AG04450 (cell line): ENCODE measurements around the gene FOSL2. TPM values are rescaled to one million over a fixed set of nuclear protein-coding genes. Genes with fewer than 3 reads are reported as not detected.

Source experiments
- CTCF ChIA-PET: fragments of 300-600, 350-600 bp; formaldehyde crosslinking; extraction: SDS; loops from one replicate; lab custom pipeline; 2022; ENCODE audit warnings: antibody characterized with exemption, inconsistent platforms; lab: Charles Lee
- POLR2A ChIA-PET: fragments of 350-600 bp; formaldehyde crosslinking; extraction: SDS; loops from one replicate; lab custom pipeline; 2021; ENCODE audit warnings: antibody characterized with exemption, inconsistent platforms; lab: Yijun Ruan, JAX
- DNase-seq: peaks from one replicate; pipeline ENCODE4 v3.0.0-alpha.2; 2011; ENCODE audit warnings: low read depth, low spot score
- H3K27ac ChIP-seq: one replicate; pipeline ENCODE4 v1.5.1; 2012; ENCODE audit warnings: low read depth, low read length, control low read depth
- H3K27me3 ChIP-seq: one replicate; pipeline ENCODE4 v1.6.0; 2012; ENCODE audit warnings: low read length; ENCODE audit not compliant: control insufficient read depth, insufficient read depth
- H3K4me3 ChIP-seq: 2 replicates; pipeline ENCODE4 v1.5.1; 2011; ENCODE audit warnings: mild to moderate bottlenecking, low read depth, low read length, control low read depth
- H3K9me3 ChIP-seq: 2 replicates; pipeline ENCODE4 v1.5.1; 2012; ENCODE audit warnings: low read length; ENCODE audit not compliant: control insufficient read depth, insufficient read depth
- polyA minus RNA-seq: library from RNA; depleted of rRNA, polyadenylated mRNA; stranded (reverse); fragments of >200 nt; gene quantifications from 2 replicates; pipeline ENCODE4 v1.2.3, GENCODE V29; 2011; rRNA and poly(A)+ RNA removed
- polyA plus RNA-seq: library from polyadenylated mRNA; depleted of rRNA; stranded (reverse); fragments of >200 nt; gene quantifications from 2 replicates; pipeline ENCODE4 v1.2.3, GENCODE V29; 2011; rRNA removed
- TF ChIP-seq, protein P1 (sequence below): IDR thresholded peaks from 2 replicates; pipeline ENCODE4 v1.5.1; 2011; ENCODE audit warnings: low read depth, low read length, control low read depth, inconsistent platforms

The FOSL2 gene
- polyA plus RNA-seq (45.3 and 50.3 TPM in 2 replicates), polyA minus RNA-seq (105 and 117 TPM in 2 replicates)

DNA sequence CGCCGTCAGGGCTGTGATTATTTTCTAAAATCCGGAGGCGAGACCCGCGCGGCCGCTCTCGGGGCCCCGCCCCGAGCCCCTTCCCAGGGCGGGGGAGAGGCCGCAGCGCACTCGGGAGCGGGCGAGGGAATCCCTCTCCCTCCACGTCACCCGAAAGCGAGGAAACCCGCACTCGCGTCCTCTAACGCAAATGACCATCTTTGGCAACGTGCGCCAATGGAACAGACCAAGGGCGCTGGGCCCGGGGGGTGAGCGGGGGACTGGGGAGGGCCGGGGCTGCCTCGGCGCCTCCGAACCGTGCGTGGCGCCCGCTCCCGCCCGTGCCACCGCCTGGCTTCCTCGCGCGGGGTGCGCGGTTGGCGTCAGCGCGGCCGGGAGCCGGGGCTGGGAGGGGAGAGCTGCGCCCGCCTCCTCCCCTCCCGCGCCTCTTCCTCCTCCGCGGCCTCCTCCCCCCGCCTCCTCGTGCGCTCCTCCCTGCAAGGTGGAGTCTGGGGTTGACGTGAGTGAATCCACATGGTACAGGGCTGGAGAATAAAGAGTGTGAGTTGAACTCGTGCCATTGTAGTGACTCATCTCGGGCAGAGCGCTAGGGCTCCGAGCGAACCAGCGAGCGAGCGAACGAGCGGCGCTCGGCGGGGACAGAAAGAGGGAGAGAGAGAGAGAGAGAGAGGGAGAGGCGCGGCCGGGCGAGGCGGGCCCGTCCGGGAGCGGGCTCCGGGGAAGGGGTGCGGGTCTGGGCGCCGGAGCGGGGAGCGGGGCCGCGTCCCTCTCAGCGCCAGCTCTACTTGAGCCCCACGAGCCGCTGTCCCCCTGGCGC, at the start of gene FOSL2:
Gene FOSL2 (plus strand): TSS at position 562 of the 817 bp plus-strand sequence. CDS start 863 bp downstream, outside the sequence.
- no peaks in the 10 kb centered on the region for H3K27me3 ChIP-seq
- DNase-seq = peak; percentile 100
- TF ChIP-seq, protein P1, sequence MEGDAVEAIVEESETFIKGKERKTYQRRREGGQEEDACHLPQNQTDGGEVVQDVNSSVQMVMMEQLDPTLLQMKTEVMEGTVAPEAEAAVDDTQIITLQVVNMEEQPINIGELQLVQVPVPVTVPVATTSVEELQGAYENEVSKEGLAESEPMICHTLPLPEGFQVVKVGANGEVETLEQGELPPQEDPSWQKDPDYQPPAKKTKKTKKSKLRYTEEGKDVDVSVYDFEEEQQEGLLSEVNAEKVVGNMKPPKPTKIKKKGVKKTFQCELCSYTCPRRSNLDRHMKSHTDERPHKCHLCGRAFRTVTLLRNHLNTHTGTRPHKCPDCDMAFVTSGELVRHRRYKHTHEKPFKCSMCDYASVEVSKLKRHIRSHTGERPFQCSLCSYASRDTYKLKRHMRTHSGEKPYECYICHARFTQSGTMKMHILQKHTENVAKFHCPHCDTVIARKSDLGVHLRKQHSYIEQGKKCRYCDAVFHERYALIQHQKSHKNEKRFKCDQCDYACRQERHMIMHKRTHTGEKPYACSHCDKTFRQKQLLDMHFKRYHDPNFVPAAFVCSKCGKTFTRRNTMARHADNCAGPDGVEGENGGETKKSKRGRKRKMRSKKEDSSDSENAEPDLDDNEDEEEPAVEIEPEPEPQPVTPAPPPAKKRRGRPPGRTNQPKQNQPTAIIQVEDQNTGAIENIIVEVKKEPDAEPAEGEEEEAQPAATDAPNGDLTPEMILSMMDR = peak; percentile 8; the same call in 1 of the 2 replicates
- no peaks in the 10 kb centered on the region; the same call in 1 of the 2 replicates for H3K9me3 ChIP-seq
- peak within 1 kb of the TSS; percentile 74 for H3K4me3 ChIP-seq
- CTCF ChIA-PET = interaction anchor here (1.3 to 1.4 kb wide), 2 partner anchors 670 to 709 kb away, joined by 3 to 4 read pairs; no protein-coding TSS in a partner anchor
- POLR2A ChIA-PET = interaction anchor here (0.7 to 2.2 kb wide), 11 partner anchors 10 to 689 kb away, joined by 3 to 12 read pairs (median 4); no protein-coding TSS in a partner anchor
- H3K27ac ChIP-seq = peak within 1 kb of the TSS; percentile 99

DNA sequence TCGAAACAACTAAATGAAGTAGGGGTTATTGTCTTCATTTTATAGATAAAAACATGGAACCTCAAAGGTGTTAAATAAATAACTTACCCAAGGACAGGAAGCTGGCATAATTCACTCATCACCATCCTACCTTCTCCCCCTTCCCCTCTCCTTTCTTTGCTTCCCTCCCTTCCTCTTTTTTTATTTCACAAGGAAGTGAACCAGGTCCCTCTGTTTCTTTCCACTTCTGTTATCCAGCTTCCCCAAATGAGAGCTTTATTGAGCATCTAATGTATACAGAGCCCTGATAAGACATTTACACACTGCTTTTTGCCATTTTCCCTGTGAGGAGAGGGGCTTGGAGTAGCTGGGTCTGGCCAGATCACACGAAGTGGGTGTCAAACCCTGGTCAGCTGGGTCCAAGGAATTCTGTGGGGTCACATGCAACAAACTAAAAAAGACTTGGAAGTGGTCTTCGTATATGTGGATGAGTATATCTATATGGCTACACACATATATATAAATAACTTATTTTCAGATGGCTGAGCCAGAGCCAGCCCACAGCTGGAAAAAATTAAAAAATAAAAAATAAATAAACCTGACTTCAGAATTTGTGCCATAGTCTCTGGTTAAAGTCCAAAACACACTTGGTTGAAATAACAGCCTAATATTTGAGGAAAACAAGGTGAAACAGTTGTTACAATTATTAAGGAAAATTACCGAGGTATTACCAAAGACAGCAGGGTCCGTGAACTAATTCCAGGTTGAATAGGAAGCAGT, 49.3 kb upstream of the FOSL2 start:
- ChIA-PET POLR2A (interaction anchor here (0.6 to 1.7 kb wide), 2 partner anchors 14 to 48 kb away, joined by 6 to 8 read pairs; no protein-coding TSS in a partner anchor), CTCF (interaction anchor here (1.7 kb wide), 1 partner anchor 639 kb away, joined by 5 read pairs; no protein-coding TSS in a partner anchor)
- no peaks in the 10 kb centered on the region for H3K27me3 ChIP-seq
- DNase-seq = no peak
- TF ChIP-seq, protein P1 = no peak
- H3K4me3 ChIP-seq = no peak overlapping the region
- H3K9me3 ChIP-seq = no peaks in the 10 kb centered on the region; the same call in 1 of the 2 replicates
- no peak overlapping the region for H3K27ac ChIP-seq

DNA sequence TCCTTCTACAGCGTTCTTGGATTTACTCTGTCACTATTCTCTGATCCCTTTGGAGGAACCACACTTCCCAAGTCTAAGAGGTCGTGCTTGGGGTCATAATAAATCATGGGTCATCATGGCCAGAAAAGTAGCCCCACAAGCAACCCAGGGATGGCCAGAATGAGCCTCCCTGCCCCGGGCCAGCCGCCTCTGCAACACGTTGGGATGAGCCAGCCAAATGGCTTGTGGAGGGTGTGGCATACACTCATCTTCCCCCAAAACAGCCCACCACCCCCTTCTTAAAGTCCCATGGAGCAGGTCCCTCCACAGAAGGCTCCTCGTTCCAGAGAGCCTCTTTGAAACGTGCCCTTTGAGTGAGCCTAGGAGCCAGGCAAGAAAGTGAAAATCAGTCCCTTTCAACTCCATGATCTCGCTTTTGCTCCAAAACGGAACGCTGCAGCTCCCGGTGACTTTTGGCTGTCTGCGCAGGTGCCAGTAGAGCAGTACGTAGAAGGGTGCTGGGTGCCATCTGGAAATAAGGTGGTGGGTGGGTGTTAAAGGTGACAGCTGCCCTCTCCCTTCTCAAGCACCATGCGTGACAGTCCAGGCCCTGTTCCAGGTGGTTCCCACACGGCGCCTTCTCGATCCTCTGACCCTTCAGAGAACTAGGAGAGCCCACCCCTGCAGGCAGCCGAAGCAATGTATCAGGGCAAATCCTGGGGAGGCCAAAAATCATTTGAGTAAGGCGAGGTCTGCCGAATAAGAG, 48.5 kb upstream of the FOSL2 start:
- ChIA-PET CTCF (no interaction called here), POLR2A (no interaction called here)

DNA sequence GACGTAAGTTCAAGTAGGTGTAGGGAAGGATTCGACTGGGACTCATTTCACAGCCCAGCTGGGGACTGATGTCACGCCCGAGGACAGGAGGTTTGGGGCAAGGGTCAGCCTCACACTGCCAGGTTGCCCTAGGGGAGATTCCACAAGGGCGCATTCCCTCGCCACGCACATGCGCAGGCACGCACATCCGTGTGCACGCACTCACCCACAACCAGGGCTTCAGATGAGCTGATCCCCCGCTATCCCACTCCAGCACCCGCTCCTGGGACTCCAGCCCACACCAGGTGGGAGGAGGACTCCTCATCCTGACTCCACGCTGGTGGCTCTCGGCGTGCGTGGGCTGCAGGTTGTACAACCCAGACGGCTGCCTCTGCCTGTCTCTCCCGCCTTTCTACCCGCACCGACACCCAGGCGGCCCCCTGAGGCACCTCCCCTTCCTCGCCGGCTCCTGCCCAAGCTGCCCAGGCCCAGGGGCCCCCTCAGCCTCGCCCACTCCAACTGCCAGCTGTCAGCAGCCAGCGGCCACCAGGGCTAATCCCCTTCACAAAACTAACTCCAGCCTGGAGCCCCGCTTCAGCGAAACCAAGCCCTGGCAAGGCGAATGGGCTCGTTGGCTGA, 47.8 kb upstream of the FOSL2 start:
- ChIA-PET CTCF (no interaction called here), POLR2A (no interaction called here)
- Histone ChIP-seq H3K4me3 (no peak overlapping the region), H3K27me3 (no peaks in the 10 kb centered on the region), H3K27ac (no peak overlapping the region), H3K9me3 (no peaks in the 10 kb centered on the region; the same call in 1 of the 2 replicates)
- DNase-seq = no peak
- TF ChIP-seq, protein P1 = no peak

More for the DNA sequence above, 48.5 kb upstream of the FOSL2 start:
- Histone ChIP-seq H3K9me3 (no peaks in the 10 kb centered on the region; the same call in 1 of the 2 replicates), H3K27ac (no peak overlapping the region), H3K4me3 (no peak overlapping the region), H3K27me3 (no peaks in the 10 kb centered on the region)
- no peak for DNase-seq
- TF ChIP-seq, protein P1 = no peak
